Stimulated activated CD8-positive, alpha-beta memory T cell treated with anti-CD3 and anti-CD28 coated beads, Interleukin-15, amount 100 ng/mL, for 24 hours (primary cell): ENCODE measurements around the gene FMN2.

Source experiments
- DNase-seq: peaks from one replicate; pipeline ENCODE4 v3.0.0-alpha.2; 2020; ENCODE audit warnings: low read depth

FMN2 gene

GRCh38 chr1:240091614-240092300, at the start of gene FMN2:
Gene FMN2 (plus strand): TSS chr1:240091883. CDS start chr1:240092110, 227 bp downstream.
- no peak for DNase-seq

GRCh38 chr1:240044620-240045019, 47.1 kb upstream of the FMN2 start:
- no peak for DNase-seq

DNA sequence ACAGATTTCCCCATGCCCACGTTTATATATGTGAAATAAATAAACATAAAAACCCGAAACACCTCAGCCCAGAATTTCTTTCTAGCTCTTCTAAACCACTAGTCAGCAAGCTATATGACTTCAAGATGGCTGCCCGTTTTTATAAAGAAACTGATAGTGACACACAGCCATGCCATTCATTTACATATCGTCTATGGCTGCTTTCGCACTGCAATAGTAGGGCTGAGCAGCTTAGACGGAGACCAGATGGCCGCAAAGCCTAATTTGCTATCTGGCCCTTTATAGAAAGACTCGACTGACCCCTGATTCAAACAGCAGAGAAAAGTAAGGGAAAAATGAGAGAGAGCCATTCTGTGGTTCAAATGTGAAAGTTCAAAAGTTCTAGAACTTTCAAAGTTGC, 45.7 kb upstream of the FMN2 start:
- no peak for DNase-seq

GRCh38 chr1:240054109-240054701, 37.5 kb upstream of the FMN2 start:
- no peak for DNase-seq

- DNase-seq = no peak
These were observed 35.7 kb upstream of the FMN2 start for GRCh38 chr1:240055936-240056335.

DNA sequence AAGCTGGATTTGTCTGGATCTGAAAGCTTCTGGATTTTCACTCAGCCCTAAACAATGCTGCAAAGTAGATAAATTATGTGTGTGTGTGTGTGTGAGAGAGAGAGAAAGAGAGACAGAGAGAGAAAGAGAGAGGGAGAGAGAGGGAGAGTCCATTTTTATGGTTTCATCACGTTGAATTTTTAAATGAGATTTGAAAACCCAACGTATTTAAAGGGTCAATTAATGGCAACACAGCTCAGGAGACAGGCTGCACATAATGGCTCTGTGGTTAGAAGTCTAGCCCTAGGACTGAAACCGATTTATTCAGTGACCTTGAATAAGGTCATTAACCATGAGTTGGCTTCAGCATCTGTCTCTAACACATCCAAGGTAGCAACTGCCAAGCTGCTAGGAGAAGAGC, 35.3 kb upstream of the FMN2 start:
- DNase-seq = no peak

DNA sequence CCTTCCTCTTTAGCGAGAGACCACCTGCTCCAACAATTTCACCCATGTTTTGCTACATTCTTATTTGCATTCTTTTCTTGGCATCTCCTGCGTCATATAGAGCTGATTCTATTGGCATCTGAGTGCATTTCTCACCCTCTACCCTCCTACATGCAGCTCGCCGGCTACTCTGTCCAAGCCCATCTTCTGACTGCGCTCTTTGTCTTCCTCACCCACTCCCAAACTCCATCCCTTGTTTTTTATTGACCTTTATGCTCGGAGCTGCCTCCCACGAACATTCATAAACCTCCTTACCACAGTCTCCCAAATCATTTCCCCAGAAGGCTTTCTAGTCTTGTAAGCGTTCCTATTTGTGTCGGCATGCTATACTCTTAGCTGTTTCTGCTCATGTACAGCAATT, 33.6 kb upstream of the FMN2 start:
- DNase-seq = no peak

- DNase-seq = no peak
These were observed 22.7 kb upstream of the FMN2 start for GRCh38 chr1:240068961-240069360.

DNA sequence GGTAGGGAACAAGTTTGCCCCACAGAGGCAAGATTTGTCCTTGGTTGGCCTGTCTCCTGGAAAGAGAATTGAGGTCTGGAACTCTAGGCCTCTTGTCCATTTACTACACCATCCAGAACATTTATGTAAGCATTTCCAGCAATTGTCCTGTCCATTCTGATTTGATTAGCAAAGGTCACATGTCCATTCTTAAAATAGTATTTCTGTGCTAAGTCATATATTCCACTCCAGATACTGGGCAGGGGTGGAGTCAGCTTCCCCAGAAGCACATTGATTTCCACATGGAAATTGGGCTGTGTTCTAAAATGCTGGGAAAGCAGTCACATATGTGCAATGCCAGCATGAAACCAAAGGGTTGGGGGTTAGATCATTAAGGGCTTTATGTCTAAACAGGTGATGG, 21.5 kb upstream of the FMN2 start:
- no peak for DNase-seq

DNA sequence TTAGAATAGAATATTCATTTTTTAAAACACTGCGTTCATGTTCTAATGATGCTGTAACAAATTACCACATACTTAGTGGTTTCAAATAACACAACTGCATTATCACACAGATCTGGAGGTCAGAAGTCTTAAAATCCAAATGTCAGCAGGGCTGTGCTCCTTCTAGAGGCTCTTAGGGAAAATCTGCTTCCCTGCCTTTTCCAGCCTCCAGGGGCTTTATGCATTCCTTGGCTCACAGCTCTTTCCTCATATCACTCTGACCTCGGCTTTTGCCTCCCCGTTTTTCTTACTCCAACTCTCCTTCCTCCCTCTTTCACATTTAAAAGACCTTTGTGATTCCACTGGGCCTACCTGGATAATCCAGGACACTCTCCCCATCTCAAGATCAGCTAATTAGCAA, 18.6 kb upstream of the FMN2 start:
- DNase-seq = no peak

DNA sequence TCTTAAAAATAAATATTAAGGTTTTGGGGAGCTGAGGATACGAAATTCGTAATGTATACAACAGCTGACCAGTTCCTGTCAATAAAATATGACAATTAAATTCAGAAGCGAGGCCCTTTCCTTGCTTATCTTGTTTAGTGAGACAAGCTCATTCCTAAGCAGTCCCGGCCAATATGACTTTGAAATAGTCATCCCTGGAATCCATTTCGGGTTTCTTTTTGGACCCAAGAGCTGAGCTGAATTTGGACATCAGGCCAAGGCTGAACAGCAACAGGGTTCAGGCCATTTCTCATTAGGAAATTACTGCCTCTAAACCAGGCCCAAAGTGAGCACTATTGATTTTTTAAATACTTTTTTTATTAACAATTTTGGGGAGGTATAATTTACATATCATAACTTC, 17.3 kb upstream of the FMN2 start:
- no peak for DNase-seq

DNA sequence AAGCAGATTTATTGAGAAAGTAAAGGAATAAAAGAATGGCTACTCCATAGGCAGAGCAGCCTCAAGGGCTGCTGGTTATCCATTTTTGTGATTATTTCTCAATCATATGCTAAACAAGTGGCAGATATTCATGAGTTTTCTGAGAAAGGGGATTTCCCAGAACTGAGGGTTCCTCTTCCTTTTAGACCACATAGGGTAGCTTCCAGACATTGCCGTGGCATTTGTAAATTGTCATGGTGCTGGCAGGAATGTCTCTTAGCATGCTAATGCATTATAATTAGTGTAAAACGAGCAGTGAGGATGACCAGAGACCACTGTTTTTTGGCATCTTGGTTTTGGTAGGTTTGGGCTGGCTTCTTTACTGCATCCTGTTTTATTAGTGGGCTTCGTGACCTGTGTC, 16.8 kb upstream of the FMN2 start:
- no peak for DNase-seq

- no peak for DNase-seq
These were observed 7.3 kb upstream of the FMN2 start for GRCh38 chr1:240084337-240084736.

DNA sequence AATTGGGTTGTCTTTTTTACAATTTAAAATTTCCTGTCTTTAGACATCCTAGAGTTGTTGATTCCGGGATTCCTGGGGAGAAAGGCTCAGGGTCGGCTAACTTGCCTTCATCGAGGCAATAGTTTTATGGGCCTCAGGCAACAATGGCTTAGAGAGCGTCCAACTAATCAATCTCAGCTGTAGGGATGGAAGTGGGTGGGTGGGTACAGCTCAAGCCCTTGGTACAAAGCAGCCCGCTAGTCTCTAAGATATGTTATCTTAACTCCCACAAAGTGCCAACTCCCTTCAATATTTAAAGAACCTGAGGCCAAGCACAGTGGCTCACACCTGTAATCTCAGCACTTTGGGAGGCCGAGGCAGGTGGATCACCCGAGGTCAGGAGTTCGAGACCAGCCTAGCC, 6.9 kb upstream of the FMN2 start:
- no peak for DNase-seq

DNA sequence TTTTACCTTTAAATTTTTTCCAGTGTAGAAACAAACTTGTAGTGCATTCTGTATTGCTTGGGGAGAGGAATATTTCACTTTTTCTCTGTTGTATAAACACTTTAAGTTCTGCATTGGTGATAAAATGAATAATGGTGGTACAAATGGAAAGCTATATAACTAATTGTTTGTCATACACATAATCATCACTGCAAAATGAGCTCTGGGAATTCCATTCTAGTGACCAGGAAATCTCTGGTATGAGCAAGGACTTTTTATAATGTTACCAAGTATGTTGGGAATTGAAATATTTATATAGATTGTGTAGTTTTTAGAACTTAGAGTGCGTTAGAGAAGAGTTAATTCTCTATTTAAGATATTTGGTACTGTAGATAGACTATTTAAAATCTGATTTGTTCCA, 5.0 kb upstream of the FMN2 start:
- no peak for DNase-seq

- no peak for DNase-seq
These were observed 1.7 kb upstream of the FMN2 start for GRCh38 chr1:240090014-240090413.

- no peak for DNase-seq
These were observed 604 bp upstream of the FMN2 start for GRCh38 chr1:240090957-240091600.

- DNase-seq = no peak
These were observed 827 bp downstream of the FMN2 start for GRCh38 chr1:240092301-240093119.

- DNase-seq = no peak
These were observed 1.7 kb downstream of the FMN2 start for GRCh38 chr1:240093120-240093961.

DNA sequence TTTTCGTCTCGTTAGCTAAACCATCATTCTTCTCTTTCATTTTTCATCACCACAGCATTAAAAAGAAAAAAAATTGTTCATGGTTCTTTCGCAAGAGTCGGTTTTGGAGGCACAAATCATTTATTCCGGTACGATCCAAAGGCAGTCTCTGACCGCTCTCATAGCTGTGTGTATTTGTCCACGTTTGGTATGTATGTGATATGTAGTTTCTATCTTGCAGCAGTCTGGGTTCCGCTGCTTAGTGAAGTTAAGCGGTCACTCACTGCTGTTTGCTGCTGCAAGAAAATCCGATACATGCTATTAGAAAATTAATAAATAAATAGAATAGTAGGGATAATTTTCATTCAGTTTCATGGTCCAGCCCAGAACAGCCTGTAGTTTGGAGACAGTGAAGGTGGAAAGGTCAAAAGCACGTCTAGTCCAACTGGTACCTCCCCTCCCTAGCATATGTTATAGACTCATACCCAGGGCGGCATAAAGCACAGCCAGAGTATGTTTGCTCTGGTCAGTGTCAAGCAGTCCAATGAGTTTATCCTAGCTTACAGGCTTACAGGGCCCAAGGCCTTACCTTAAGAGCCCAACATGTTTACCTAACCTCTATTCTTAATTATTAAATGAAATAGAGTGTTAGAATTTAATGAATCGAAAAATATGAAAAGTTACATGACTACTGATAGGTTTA, 2.5 kb downstream of the FMN2 start:
- DNase-seq = no peak

DNA sequence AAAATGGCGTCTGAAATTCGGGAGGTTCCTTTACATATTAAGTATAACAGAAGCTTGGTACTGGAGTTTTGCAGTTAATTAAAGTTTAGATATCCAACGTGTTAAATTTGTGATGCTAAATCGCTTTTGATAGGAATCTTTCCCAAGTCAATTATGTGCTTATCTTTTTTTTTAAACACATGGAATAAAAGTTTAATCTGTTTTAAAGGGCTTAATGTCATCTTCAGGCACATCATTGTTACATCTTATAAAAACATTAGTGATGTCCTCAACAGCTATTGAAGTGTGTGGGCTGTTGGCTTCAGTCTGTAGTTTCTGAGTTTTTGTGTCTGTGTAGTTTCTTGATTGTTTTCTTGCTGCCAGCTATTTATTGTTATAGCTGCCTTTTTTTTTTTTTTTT, 5.3 kb downstream of the FMN2 start:
- no peak for DNase-seq
